ENCODE results near the gene NCKAP5L.

- no peak for TF ChIP-seq POLR2A (IDR thresholded peaks at IDR 0.05)
- TF ChIP-seq, protein P1, sequence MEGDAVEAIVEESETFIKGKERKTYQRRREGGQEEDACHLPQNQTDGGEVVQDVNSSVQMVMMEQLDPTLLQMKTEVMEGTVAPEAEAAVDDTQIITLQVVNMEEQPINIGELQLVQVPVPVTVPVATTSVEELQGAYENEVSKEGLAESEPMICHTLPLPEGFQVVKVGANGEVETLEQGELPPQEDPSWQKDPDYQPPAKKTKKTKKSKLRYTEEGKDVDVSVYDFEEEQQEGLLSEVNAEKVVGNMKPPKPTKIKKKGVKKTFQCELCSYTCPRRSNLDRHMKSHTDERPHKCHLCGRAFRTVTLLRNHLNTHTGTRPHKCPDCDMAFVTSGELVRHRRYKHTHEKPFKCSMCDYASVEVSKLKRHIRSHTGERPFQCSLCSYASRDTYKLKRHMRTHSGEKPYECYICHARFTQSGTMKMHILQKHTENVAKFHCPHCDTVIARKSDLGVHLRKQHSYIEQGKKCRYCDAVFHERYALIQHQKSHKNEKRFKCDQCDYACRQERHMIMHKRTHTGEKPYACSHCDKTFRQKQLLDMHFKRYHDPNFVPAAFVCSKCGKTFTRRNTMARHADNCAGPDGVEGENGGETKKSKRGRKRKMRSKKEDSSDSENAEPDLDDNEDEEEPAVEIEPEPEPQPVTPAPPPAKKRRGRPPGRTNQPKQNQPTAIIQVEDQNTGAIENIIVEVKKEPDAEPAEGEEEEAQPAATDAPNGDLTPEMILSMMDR (IDR thresholded peaks at IDR 0.05), result no peak
- TF ChIP-seq POLR2AphosphoS5 (IDR thresholded peaks at IDR 0.05), result no peak
Observed at GRCh38 chr12:49795654-49796105, 32.5 kb downstream of the NCKAP5L start.

All from prostate gland (tissue), 2 donors.